Measurements from ENCODE around the gene URGCP. TPM values are rescaled to one million over a fixed set of nuclear protein-coding genes. Genes with fewer than 3 reads are reported as not detected.
"Not testable (repeated sequence)": the region's sequence is repeated elsewhere in the genome, so short reads cannot be mapped to it uniquely, and the experiment has no call there.

Gene URGCP
- polyA plus RNA-seq, 10 donors = 15.7 to 22.7 (median 20.4) TPM

GRCh38 chr7:43834463-43835251 lies 71.7 kb downstream of the URGCP start:
- DNase-seq = peak in 2 of 3 donors; percentile 6 to 22

DNA sequence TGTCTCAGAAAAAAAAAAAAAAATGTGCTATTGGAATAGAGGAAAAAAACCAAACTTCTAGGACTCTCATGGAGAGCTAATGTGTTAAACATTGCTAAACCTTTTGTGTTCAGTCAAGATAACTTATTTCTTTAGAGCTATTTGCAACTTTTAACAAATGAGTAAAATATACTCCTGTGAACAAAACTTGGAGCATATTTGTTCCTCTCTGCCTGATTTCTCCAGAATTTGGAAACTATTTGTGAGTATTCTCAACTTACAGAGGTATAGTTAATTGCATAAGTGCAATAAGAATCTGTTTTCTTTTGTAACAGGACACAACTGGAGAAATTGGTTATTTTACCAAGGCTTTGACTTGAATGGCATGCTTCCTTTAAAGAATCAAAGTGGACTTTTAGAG lies 75.5 kb downstream of the URGCP start:
- DNase-seq = not testable (repeated sequence)

Other genes starting within 250 kb of the URGCP start
- gene COA1, start 177.1 kb downstream of the URGCP start, polyA plus RNA-seq (ENCODE audit: insufficient read length in 10 of 10) = 10 to 100 TPM; 35.2 to 45.4 (median 40.7) TPM
- gene BLVRA, start 147.9 kb downstream of the URGCP start, polyA plus RNA-seq (ENCODE audit: insufficient read length in 10 of 10) = 10 to 100 TPM; 27.7 to 37.1 (median 29.6) TPM
- gene MRPS24, start 37.1 kb downstream of the URGCP start, polyA plus RNA-seq (ENCODE audit: insufficient read length in 10 of 10) = 10 to 100 TPM; 58.7 to 83.7 (median 71.9) TPM
- 10 to 100 TPM; 14.6 to 23.6 (median 20.4) TPM for gene UBE2D4, start 19.8 kb upstream of the URGCP start, polyA plus RNA-seq (ENCODE audit: insufficient read length in 10 of 10)
- 1 to 10 TPM in 3 of 10 donors, under 1 TPM in 7; 0.20 to 2.0 (median 0.73) TPM for gene SPDYE1, start 91.3 kb upstream of the URGCP start, polyA plus RNA-seq (ENCODE audit: insufficient read length in 10 of 10)
- 10 to 100 TPM; 33.9 to 60.6 (median 44.6) TPM for gene DBNL, start 138.1 kb upstream of the URGCP start, polyA plus RNA-seq (ENCODE audit: insufficient read length in 10 of 10)
- gene PGAM2, start 159.0 kb upstream of the URGCP start, polyA plus RNA-seq (ENCODE audit: insufficient read length in 10 of 10) = 100 to 1,000 TPM; 100 to 285 (median 240) TPM
- 10 to 100 TPM in 9 of 10 donors, 1 to 10 TPM in 1; 9.3 to 18.8 (median 11.3) TPM for gene POLM, start 175.9 kb upstream of the URGCP start, polyA plus RNA-seq (ENCODE audit: insufficient read length in 10 of 10)
- 100 to 1,000 TPM in 4 of 10 donors, 10 to 100 TPM in 6; 58.9 to 135 (median 84.9) TPM for gene AEBP1, start 197.7 kb upstream of the URGCP start, polyA plus RNA-seq (ENCODE audit: insufficient read length in 10 of 10)
- gene POLD2, start 217.0 kb upstream of the URGCP start, polyA plus RNA-seq (ENCODE audit: insufficient read length in 10 of 10) = 10 to 100 TPM; 61.0 to 89.1 (median 77.6) TPM
- 10 to 100 TPM in 1 of 10 donors, 1 to 10 TPM in 9; 2.4 to 11.2 (median 5.4) TPM for gene MYL7, start 234.7 kb upstream of the URGCP start, polyA plus RNA-seq (ENCODE audit: insufficient read length in 10 of 10)